GM10847 (cell line): Measurements from ENCODE around the gene CD300H.

ENCODE experiments used
- POLR2A ChIP-seq: IDR thresholded peaks from 2 replicates; pipeline ENCODE4 v1.6.1; 2011; ENCODE audit not compliant: insufficient read length; ENCODE audit errors: extremely low read depth

CD300H gene

DNA sequence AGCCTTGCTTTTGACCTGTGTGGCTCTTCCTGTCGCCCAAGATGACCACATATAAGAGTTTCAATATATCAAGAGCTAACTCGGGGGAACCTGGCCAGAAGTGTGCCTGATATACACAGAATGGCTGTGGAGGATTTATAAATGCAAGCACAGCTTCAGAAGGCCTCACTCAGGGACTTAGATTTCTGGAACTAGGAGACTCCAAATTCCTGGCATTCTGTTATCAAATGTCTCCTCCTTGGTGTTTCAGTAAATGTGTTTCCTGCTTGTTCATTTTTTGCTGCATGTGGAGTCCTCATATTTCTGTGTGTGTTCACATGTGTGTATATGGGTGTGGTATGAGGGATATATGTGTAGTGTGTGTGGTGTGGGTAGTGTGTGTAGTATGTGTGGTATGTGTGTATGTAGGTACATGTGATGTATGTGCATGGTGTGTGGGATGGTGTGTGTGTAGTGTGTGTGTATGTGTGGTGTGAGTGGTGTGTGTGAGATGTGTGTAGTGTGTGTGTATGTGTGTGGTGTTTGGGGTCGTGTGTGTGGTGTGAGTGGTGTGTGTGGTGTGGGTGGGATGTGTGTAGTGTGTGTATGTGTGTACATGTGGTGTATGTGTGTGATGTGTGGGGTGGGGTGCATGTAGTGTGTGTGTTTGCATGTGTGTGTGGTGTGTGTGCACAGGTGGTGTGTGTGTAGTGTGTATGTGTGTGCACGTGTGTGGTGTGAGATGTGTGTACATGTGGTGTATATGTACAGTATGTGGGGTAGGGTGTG is 981 bp upstream of the CD300H start:
- no peak for TF ChIP-seq POLR2A

DNA sequence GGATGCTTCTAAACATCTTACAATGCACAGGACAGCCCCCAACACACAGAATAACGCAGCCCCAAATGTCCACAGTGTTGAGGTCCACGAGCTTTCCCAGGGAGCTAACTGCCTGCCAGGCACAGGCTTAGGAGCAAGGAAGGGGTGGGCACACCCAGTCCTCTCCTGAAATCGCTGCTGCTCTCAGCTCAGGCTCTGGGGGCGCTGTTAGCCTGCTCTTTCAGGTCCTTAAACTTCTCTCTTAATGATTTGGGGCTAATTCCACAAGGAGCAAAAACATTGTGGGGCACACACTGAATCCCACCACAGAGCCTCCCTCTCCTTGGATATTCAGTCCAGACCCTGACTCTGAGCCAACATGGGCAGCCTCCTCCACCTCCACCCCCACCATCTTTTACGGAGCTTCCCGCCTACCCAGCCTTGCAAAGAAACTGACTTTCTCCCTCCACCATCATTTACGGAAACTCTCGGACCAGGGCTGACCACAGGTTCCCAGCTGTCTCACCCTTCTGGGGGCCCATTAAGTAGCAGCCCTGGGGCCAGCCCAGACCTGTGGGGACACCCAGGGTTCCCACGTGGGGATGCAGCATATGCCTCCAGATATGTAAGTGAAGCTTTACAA is 1.1 kb downstream of the CD300H start:
- TF ChIP-seq POLR2A, result no peak

DNA sequence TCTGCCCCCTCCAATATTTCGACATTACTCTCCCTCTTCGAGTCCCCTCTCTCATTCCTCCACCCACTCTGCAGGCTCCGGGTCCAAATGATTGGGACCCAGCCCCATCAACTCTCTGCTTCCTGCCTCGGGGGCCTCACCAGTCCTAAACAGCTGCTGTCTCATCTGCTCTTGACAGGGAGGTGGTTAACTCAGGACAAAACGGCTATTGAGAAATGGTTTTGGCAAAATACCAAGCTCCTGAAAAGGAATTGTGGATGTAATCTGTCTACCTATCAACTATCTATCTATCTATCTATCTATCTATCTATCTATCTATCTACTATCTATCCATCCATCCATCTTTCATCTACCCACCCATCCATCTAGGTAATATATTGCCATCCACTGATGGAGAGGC is 2.2 kb downstream of the CD300H start:
- TF ChIP-seq POLR2A, result no peak

DNA sequence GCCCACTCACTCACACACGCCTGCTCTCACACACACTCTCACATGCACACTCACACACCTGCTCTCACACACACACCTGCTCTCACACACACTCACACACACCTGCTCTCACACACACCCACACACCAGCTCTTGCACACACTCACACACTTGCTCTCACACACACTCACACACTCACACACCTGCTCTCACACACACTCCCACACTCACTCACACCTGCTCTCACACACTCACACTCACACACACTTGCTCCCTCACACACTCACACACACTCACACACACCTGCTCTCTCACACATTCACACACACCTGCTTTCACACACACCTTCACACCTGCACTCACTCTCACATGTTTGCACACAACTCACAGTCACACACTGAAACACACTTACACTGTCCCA is 4.0 kb downstream of the CD300H start:
- TF ChIP-seq POLR2A, result no peak

DNA sequence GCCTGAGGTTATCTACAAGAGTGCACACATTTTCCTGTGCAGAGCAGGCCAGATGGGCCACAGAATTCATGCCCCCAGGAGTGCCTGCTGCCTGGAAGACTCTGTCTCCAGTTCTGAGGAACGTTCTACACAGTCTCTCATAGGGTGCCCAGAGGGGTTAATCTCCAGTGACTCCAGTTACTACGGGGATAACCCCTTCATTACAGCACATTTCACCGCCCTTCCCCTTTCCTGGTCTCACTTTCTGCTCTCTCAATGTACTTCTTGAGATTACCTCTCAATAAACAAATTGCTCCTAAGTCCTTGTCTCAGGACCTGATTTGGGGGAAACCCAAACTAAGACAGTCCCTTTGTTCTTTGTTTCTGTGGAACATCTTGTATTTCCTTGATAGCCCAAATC is 5.7 kb downstream of the CD300H start:
- TF ChIP-seq POLR2A, result no peak

DNA sequence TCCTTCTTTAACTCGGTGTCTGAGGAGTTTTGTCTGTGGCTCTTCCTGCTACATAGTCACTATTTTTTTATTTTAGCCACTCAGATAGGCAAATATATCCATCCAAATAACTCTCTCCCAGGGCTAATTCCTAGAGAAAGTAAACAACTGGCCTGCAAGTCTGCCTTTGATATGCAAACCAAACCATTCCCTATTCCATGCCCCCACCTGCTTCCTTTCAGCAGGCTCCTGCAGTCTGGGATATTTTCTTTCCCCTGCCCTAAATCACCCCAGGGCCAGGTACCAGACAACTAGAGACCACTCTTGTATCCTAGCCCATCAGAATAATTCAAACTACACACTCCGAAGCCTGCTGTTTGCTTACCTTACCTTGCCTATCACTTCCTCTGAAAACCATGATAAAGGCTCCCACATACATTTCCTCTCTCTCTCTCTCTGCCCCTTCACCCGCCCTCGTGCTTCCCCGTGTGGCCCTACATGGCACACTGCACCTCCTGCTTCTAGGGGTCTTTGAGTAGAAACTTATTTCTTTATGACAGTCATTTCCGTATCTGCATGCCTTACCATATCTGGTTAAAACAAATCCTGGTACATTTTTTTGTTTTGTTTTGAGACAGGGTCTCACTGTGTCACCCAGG is 8.3 kb downstream of the CD300H start:
- no peak for TF ChIP-seq POLR2A

DNA sequence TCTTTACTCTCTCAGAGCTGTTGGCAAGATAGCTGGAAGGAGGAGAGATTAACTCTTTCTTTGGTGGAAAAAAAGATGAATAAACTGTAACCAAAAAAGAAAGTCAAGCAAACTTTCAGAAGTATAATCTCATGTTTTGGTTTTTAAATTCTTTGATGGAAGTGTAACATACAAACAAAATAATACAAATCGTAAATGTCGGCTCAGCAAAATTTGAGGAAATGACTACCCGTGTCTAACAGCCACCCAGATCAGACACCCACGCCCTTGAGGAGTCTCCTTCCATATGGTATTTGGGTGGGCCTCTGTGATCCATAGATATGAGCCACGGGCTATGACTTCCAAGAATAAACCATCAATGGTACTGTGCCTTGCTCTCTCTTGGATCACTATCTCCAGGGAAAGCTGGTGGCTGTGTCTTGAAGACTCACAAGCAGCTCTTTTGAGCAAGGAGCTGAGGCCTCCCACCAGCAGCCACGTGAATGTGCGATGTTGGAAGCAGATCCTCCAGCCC is 11.8 kb downstream of the CD300H start:
- no peak for TF ChIP-seq POLR2A

DNA sequence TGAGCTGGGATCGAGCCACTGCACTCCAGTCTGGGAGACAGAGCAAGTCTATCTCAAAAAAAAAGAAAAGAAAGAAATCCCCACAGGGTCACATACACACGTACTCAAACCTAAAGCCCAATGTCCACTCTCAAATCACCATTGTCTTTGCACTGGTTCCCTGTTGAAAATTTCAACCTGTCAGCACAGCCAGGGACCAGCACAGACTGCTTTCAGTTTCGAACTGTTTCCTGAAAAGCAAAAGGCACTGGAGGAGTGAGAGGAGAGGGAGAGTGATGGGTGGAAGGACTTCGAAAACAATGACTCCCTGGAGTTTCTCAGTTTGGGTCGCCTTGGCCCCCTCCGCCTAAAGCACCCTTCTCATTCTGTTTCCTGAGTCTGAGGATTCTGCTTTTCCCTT is 12.4 kb downstream of the CD300H start:
- no peak for TF ChIP-seq POLR2A

DNA sequence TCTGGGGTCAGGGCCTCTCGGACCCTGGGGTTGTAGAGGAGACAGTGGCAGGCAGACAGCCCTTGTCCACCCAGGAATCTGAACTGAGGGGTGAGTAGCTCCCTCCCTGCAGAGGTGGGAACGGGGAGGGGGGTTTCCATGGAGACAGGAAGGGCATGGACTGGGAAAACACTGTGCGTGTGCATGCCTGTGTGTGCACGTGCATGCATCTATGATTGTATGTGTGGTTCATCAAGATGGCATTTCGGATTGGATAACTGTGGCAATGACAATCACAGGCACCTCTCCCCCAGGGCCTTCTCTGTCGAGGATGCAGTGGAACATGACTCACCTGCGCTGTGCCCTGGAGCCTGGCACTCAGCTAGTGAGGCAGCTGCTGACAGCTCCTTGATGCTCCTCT is 15.3 kb downstream of the CD300H start:
- no peak for TF ChIP-seq POLR2A

DNA sequence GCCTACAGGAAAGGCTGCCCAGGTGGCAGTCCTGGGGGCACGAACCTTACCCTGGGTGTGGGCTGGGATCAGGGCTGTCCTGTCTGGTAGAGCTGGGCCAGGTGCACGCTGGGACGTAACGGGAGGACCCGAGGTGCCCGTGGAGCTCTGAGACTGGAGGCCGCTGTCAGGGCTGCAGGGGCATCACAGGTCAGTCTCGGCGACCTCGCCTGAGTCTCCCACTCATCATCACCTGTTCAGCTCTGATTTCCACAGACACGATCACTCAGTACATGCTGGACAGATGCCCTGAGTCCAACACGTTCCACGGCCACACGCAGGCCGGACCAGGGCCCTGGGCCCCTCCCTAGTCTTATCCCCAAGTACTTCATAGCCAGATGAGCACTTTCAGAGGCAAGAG is 16.7 kb downstream of the CD300H start:
- no peak for TF ChIP-seq POLR2A

DNA sequence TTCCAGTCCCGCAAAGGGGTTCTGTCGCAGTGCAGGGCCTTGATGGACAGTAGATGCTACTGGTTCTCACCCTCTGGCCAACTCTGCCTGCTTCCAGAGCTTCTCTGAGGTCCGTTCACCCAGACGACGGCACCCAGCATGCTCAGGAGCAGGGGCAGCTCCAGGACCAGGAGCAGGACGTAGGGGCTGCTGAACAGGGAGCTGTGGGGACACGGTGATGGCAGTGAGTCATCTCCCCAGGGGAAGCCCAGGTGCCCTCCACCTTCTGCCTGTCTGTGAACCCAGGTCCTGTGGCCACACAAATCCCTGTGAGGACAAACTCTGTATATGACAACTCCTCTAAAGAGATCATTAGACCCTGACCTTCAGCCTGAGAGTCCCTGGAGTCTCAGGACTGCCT is 18.0 kb downstream of the CD300H start:
- no peak for TF ChIP-seq POLR2A

DNA sequence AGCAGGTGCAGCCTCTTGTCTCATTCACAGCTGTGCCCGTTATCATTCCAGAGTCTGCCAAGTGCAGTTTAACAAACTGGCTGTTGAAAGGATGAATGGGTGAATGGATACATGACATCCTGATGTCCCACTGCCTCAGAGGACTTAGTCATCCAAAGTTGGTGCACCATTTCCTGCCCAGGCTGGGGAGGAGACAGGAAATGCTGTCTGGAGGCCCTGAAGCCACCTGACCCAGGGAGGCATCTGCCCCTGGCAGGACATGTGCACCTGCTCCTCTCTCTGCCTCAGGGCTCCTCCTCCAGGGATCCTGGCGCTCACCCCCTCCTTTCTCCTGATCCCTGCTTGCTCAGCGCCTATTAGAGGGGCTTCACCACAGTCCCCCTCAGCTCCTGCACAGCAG is 19.6 kb downstream of the CD300H start:
- TF ChIP-seq POLR2A, result no peak

DNA sequence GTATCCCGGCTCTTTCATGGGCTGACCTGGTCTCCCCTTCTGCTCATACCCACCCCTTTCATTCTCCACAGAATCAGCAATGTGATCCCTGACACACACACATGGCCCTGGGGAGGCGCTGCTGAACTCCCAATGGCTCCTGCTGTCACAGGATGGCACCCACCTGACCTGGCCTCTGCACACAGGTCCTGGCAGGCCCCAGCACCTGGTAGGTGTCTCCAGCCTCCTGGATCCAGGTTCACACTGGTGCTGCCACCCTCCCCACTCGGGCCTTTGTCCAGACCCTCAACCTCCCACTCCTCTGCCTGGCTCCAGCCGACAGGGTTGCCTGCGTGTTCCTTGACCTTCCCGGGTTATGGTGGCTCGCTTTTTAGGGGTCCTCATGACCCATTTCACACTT is 20.0 kb downstream of the CD300H start:
- TF ChIP-seq POLR2A, result no peak

DNA sequence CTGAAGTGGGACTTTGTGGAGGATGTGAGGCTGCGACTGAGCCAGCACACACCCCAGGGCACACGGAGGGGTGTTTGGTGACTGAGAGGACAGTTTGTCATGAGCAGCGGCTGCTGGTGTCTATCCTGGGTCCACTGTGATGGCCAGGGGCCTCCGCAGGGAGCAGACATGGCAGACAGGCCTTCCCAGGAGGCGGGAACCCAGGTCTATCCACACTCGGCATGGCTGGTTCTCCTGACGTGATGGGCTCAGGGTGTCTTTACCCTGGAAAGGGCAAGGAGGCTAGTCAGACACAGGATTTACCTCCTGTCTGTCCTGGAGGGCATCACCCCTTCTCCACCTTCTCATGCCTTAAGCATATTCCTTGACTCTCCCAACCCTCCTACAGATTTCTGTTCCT is 20.7 kb downstream of the CD300H start:
- no peak for TF ChIP-seq POLR2A

DNA sequence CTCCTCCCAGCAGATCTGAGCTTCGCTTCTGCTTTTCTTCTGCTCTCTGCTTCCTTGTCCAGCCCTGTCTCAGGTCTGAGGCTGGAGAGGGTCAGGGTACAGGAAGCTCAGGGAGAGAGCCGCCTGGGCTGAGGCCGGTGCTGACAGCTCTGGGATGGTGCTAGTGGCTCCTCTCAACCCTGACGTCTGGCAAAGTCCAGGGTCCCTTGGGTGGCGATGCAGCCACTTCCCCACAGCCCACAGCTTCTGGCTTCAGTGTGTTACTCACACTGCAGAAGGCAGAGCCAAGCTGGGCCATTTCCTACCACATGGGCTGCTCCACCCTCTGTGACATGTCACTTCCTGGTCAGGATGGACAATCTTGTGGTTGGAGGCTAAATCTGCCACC is 21.5 kb downstream of the CD300H start, which contains the start of gene CD300C:
CD300C (minus strand) TSS at position 273 of the 388 bp plus-strand sequence. CDS start 333 bp downstream, outside the sequence.
- no peak for TF ChIP-seq POLR2A
